GM19351 (cell line): ENCODE measurements around the gene PRPF18.

Experiments
- ATAC-seq: cut with Tn5 transposase; IDR thresholded peaks from one replicate; pipeline ENCODE4 v1.9.1; 2021; ENCODE audit warnings: mild to moderate bottlenecking, moderate library complexity; ENCODE audit not compliant: unreplicated experiment

PRPF18 gene

DNA sequence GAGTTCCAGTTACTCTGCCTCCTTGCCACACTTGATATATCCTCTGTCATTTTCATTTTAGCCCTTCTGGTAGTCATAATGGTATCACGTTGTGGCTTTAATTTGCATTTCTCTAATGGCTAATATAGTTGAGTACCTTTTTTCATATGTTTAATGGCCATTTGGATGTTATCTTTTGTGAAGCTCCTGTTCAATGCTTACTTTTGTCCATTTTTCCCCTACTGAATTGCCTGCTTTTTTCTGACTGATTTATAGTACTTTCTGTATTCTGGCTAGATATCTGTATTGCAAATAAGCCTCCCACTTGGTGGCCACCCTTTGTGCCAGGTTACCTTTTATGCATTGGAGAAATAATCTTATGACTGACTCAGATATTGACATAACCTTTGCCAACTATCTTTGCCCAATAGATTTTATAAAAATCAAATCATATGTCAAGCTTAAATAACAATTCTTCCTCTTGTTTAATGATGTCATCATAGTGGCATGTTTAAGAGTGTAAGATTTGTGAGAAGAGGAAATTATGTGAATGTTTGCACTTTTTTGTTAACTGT is 50.6 kb downstream of the PRPF18 start:
- no peak for ATAC-seq

DNA sequence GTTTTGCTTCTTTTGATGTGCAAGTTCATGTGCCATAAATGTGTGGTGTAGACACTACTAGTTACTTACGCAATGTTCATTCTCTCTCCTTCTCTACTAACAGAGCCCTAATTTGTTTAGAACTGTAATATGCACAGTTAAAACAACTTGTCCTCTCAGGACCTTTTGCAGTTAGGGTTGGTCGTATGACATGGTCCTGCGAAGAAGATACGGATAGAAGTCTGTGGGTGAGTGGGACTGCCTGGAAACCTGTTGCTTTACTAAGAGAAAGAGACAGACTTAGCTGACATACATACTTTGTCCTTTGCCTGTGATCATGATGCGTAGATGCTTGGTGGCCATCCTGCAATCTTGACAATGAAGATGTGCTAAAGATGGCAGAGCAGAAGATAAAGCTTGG is 51.1 kb downstream of the PRPF18 start:
- ATAC-seq, result no peak

DNA sequence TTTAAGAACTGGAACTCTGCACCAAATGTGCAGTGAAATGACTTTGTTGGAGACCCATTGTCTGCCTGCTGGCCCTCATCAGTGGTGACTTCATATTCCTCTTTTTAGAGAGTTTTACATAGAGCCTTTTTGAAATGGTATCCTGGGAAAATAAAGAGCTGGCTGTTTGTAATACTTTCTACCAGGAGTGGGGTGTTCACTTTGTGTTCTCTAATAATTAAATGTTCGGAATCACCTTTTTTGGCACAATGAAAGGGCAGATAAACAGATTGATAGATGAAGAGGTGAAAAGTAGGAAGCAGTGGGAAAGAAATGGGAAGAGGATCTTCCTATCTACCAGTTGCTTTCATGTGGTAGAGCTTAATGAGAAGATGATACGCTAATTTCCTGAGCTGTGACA is 55.5 kb downstream of the PRPF18 start:
- ATAC-seq, result no peak

DNA sequence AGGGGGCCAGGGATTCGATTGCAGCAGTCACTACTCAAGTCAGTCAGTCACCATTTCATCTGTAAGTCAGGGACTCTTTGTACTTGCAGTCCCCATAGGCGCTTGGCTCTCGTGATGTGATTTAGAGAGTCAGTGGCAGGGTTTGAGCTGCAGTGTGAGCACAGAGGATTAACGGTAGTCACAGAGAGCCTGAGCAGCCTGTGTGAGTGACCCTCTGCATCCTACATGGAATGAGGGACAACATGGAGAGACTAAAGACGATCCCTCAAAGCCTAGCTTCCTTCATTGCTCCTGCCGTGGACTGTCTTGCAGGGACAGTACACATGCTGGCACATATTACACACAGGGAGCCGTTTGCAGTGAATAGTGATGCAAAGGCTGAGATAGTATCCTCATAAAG is 56.3 kb downstream of the PRPF18 start:
- ATAC-seq, result no peak

DNA sequence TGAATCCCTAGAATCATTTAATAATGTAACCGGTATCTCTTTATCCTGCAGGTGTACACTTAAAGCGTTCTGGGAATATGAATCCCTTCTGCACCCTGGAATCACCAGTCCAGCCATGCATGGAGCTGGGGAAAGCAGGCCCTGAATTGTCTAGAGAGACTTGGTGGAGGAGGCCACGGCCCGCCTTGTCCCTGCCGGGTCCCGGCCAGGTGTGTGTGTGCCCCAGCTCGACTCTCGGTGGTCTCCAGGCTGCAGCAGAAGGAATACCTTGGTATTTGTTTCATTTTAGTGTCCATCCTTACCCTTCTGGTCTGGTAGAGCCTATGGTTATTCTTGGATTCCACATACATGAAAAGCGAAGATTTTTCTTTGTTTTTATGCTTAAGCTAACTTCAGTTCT is 58.1 kb downstream of the PRPF18 start:
- no peak for ATAC-seq

DNA sequence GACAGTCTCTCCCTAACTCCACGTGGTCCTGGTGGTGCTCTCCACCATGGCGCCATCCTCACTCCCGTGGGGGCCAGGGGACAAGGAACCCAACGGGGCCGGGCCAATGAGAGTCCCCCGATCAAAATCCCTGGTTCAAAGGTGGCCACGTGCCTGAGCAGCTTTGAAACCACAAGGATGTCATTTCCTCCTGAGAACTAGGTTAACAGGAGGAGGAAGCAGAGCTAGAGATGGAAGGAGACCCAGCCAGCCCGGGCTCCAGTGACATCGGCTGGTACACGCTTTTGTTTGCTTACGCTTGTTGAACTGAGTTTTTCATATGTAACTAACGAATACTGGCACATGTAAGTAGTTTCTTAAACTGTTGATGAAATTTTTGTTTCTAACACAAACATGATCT is 61.7 kb downstream of the PRPF18 start:
- ATAC-seq, result no peak

DNA sequence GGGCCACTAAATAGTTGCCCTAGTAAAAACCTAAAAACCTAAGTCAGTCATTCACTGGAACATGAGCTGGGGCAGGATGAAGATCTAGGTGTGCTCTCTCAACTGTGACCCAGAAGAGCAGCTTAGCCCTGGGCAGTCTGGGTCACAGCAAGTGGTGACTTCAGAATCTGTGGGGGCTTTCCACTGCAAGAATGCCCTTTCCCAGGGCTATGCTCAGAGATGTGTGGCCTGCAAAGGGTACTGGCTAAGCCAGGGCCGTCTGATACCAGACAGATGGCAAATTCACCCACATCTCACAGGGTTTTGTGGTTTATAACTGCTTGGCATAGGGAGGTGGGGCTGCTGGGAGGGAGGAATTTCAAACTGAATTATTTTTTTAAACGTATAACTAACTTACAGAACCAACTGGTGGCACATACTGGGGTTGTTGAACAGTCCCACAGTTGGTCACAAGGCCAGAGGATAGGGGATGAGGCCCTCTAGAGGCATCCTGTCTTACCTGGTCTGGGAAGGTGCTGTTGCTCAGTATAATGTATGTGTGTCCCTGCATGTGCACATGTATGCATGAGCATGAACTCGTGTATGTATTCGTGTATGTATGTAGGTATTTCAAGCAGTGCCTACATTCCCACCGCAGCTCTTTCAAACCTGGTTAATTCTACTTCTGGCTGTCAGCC is 63.2 kb downstream of the PRPF18 start:
- no peak for ATAC-seq

DNA sequence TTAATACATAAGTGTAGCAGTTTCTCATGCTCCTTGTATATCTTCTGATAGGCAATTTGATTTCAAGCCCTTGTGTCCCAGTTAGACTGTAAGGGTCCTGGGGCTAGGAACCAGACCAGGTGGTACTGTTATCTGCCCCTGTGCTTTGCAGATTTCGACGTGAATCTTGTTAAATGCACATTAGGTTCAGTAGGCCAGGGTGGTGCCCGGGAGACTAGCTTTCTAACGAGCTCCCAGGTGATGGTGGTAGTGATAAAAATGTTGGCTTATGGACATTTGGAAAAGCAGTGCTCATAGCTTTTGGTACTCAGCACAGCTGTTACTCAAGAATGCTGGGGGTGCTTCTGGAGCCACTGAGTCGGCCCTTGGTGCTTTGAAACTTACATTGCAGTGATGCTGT is 64.2 kb downstream of the PRPF18 start:
- ATAC-seq, result no peak

DNA sequence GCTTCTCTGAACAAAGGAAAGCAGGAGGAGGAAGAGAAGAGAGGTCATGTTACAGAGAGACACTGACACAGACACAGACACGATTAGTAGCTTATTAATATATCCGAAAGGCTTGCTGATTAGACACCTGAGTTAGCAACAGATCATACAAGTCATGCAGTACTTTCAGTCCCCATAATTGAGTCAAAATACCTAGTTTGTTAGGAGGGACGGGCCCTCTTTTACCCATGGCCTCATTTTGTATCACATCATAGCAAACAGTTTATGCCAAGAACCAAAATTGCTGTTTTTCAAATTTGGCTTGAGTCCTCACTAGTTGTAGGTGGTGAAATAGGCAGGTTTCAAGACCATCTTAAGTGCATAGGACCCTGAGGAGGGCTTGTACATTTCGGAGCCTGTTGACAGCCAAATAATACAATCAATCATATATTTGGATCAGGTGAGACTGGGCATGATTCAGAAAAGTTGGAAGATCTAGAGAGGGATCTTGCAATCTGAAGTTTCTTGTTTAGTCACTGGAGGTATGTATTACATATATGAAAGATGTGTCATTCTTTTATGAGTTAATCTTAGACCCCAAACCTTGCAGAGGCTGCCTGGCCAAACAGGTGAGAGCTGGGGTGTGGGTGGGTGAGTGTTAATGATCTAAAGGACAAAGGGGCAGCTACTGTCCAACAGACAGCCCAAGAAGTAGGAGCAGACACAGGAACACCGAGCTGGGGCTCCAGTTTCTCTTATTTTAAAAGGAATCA is 65.4 kb downstream of the PRPF18 start:
- ATAC-seq, result no peak

DNA sequence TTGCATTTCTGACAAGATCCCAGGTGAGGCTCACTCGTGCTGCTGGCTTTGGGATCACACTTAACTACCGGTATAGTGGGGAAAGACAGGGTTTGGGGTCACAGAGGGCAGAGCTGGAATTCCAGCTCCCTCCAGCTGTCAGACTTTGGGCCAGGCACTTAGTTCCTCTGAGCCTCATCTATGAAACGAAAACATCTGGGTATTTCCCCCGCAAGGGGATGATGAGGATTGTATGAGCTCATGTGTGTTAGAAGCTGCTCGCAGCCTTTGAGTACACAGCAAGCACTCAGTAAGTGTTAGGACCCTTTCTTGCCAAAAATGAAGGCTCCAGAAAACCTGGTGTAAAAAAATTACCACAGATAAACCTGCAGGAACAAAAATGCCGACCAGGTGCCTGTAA is 66.1 kb downstream of the PRPF18 start:
- no peak for ATAC-seq

DNA sequence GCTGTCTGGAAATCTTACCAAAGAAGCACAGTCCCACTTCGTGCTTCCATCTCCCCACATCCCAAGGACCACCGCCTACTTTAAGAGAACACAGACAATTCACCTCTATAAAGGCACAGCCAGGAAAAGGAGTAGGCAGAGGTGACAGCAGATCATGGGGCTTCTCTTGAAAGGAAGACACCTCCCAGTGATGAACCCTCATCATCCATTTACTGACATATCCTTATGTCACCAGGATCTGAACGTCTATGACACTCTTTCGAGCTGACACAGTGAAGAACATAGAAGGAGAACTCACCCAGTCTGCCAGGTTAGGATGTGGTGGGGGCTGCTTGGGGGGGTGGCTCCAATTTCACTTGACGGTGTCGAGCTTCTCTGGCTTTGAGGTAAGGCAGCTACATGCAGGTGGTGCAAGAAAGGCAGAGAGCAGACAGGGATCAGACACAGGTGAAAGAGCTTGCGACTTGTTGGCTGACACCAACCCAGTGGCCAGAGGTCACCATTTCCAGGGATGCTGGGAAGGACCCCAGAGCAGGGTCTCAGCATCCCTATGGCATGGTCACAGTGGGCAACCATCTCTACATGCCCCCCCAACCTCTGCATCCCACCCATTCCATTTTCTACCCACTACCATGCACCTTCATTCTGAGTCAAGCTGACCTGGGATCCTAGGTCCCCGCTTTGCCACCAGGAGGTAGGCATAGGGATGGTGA is 67.5 kb downstream of the PRPF18 start:
- no peak for ATAC-seq

DNA sequence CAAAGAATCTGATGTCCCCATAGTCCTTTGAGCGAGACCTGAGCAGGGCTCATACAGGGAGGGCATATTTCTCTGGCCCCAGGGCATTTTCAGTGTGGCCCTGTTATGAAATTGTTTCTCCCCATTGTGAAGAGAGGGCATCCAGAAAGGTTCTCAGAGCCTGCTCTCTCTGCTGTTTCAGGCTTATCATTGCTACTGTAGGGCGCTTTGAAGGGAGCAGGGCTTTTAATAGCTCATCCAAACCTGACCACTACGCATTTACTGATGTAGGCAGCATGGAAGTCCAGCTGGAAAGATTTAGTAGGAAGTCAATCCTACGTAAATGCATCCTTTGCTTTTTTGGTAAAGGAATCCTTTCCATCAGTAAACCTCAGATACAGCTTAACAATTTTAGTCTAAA is 68.1 kb downstream of the PRPF18 start:
- ATAC-seq, result no peak

DNA sequence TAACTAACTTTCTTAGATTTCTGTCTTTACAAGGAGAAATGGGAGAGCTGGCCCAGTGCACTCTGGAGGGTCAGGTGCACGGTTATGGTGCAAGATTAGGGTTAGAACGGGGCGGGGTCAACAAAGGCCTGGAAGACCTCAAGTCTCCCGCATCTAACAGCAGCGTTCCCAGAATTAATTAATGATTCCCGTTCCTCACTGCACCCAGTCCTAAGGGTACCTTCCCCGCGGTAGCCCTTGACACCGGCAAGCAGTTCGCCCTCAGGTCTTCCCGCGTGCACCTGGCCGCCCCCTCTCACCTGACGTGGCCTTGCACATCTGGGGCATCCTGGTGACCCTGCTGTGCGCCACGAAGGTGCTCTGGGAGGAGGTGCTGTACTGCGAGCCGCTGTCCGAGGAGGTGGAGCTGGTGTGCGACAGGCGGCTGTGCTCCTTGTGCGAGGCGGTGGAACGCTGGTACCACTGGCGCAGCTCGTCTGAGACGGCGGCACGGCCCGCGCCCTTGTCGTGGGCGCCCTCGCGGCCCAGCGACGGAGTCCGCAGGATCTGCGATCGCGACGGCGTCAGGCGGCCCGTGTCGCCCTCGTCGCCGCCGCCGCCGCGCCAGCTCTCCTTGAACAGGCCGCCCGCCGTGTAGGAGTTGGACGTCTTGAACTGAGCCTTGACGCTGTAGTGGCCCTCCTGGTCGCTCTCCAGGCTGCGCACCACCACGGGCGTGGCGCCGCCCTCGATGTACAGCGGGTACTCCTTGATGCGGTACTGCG is 69.8 kb downstream of the PRPF18 start:
- ATAC-seq, result no peak

DNA sequence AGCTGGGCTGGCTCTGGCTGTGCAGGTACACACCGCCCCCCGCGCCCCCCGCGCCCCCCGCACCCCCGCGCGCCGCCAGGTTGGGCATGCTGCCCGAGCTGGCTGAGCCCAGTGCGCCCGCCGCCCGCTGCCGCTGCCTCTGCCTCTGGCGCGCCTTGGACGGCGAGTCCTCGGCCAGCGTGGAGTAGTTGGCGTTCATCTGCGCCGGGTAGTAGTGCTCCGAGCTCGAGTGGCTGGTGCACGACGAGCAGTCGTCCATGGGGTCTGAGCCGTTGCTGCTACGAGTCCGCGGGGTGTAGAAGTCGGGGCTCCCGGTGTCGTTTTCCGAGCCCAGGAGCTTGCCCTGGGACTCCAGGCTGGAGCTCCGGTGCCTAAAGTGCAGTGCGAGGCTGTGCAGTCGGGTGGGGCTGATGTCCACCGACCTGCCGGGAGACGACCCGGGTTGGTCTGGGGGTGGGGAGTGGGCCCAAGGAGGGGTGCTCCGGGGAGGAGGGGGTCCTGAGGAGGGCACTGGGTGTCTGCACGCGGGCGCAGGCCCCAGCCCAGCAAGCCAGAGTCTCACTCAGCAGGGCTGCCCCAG is 70.4 kb downstream of the PRPF18 start:
- no peak for ATAC-seq

DNA sequence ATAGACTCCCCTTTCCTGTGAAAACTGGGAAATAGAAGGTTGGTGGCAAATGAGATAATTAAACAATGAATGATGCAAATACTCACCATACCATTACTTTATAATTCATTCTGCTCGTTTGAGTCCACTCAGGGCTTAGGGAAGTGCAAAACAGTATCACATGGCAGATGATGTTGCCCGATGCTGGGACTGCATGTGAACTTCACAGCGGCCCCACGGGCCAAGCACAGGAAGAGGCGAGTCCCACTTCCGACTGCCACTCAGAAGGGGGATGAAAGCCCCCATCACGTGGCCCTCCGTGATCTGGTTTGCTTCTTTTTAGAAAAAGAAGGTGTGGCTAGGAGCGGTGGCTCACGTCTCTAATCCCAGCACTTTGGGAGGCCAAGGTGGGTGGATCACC is 71.5 kb downstream of the PRPF18 start:
- no peak for ATAC-seq

DNA sequence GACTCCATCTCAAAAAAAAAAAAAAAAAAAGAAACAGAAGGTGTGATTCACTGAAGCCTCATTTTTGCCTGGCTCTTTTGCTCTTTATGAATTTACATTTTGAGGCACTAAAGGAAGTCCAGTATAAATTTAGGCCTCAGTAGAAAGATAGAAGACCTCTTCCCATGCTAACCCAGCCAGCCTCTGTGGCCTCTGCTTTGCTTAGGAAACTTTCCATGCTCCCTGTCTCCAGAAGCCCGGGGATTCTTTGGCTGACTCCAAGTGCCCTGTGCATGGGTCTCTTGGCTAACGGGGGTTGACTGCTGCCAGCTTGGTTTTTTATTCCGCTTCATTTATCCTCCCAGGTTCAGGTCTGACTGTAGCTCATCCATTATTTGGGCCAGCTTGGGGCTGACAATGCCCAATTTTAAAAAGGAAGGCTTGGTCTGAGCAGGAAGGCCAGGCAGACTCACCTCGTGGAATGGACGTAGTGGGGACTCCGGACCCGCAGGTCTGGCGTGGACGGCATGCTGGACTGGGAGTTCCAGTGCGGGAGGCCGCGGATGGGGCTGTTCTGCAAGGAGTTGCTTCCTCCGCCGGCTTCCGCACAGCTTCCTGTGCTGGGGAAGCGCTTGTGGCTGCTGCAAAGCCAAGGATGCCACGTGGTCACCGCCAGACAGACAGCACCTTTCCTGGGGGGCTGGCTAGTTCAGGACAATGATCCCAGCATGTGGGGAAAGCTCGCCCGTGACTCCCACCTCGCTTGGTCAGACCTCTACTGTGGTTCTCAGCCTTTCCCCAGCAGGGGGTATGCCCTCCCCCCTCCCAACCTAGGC is 72.3 kb downstream of the PRPF18 start:
- no peak for ATAC-seq

DNA sequence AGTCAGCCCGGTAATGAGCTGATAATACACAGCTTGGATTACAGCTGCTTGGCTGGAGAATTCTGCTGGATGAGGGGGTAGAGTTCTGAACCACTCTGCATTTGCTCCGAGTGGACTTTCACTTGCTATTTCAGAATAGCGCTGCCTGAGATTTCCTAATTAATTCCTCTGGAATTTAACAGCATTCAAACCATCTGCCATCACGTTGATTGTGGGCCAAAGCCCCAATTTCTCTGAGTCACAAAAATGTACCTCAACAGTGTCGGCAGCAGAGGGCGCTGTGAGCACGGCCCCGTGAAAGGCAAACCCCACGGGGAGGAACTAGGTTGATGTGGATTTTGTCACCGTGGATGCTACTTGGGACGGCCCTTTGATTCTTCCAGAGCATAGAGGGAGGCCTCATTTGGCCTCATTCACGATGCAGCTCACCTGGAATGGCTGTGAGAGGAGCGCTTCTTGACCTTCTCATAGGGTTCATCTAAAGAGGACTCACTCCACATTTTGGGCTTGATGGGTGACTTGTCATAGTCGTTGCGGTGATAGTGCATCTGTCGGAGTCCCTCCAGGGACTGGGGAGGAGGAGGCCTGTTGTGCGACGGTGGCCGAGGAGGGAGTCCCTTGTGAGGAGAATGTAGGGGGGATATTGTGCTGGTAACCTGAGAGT is 73.3 kb downstream of the PRPF18 start:
- ATAC-seq, result no peak

DNA sequence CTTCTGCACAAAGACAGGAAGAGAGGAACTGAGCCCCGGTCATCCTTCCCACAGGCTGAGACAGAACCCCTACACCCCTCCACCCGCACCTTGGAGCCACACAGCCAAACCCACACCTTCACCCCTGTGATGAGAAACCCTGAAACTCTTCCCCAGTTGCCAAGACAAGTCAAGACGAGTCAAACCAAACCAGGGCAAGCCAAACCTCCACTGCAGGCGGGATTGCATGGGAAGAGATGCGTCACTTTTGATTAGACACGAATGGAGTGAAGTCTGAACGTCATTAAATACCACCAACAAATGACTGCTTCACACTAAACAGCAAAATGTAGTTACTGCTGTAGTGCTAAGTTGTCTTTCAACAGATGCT is 73.8 kb downstream of the PRPF18 start:
- ATAC-seq, result no peak

DNA sequence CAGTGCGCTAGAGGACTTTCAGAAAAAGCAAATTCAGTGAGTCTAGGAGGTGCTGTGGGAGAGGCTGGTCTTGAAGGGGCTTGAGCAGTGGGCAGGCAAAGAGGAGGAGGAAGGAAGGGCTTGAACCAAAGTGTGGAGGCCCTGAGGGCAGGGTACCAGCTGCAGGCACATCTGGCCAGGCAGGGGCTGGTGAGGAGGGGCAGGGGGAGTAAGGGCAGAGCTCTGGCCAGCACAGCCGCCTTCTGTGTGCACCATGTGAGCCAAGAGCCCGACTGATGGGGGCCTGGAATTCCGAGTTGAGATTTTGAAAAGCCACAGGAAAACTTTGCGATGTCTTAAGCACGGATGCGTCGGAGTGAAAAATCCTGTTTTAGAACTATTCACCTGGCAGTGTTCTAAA is 74.5 kb downstream of the PRPF18 start:
- ATAC-seq, result no peak
